ENCODE data around the gene TTC28.

TTC28 gene

GRCh38 chr22:27986937-27987336 is 692.7 kb downstream of the TTC28 start:
- H3K36me3 Mint-ChIP-seq (ENCODE audit: low read depth) = peaks cover 61% of the 10 kb centered on the region
- no peaks in the 10 kb centered on the region for H3K9me3 Mint-ChIP-seq
- no peak for DNase-seq
- TF ChIP-seq CTCF (IDR thresholded peaks at IDR 0.05) = no peak
- peaks cover 22% of the 10 kb centered on the region for H3K4me1 Mint-ChIP-seq
- no peak overlapping the region for H3K27ac Mint-ChIP-seq
- no peaks in the 10 kb centered on the region for H3K27me3 Mint-ChIP-seq (ENCODE audit: low read depth, poor library complexity)
- H3K4me3 Mint-ChIP-seq = no peak overlapping the region

- peaks cover 19% of the 10 kb centered on the region for H3K4me1 Mint-ChIP-seq
- no peak overlapping the region for H3K4me3 Mint-ChIP-seq
- no peak for DNase-seq
- peaks cover 66% of the 10 kb centered on the region for H3K36me3 Mint-ChIP-seq (ENCODE audit: low read depth)
- no peaks in the 10 kb centered on the region for H3K27me3 Mint-ChIP-seq (ENCODE audit: low read depth, poor library complexity)
- no peak for TF ChIP-seq CTCF (IDR thresholded peaks at IDR 0.05)
- H3K27ac Mint-ChIP-seq = no peak overlapping the region
- H3K9me3 Mint-ChIP-seq = no peaks in the 10 kb centered on the region
Observed at GRCh38 chr22:27986459-27986858, 693.2 kb downstream of the TTC28 start.

DNA sequence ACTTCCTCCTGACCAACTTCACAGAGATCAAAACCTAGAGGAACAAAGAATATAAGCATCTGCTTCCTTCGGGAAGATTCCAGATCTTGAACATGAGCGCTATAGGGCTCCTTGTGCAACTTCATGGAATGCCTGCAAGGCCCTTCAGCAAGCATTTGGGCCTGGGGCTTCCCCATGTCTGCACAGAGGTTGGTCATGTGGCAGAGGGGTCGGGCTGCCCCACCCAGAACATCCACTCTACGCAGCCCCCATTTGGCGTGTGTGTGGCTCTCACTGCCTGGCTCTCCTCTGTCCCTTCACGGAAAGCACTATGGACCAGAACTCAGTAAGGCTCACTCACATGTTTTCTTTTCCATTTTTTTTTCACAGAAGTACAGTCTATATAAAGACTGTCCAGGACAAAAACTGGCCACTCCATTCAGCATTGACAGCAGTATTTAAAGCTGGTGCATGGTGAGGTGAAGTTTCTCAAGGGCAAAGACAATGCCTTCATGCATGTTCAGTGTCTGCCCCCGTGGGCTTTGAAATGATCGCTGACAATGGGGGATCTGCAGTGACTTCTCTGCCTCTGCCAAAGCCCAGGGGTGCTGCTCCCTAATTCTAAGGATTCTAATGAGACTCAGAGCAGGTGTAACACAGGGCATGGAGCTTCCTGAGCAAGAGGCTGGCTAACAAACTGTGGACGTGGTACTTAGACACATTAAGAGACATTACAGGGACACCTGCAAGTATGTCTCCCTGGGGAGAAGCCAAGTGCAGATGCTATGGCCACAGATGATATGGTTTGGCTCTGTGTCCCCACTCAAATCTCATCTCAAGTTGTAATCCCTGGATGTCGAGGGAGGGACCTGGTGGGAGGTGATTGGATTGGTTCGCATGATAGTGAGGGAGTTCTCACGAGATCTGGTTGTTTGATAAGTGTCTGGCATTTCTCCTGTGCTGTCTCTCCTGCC is 694.0 kb downstream of the TTC28 start:
- no peak for TF ChIP-seq CTCF (IDR thresholded peaks at IDR 0.05)
- Mint-ChIP-seq H3K27me3 (ENCODE audit: low read depth, poor library complexity) (no peaks in the 10 kb centered on the region), H3K27ac (peak overlapping the region; percentile 15), H3K9me3 (no peaks in the 10 kb centered on the region), H3K4me3 (no peak overlapping the region), H3K4me1 (peaks cover 15% of the 10 kb centered on the region), H3K36me3 (ENCODE audit: low read depth) (peaks cover 63% of the 10 kb centered on the region)
- no peak for DNase-seq

DNA sequence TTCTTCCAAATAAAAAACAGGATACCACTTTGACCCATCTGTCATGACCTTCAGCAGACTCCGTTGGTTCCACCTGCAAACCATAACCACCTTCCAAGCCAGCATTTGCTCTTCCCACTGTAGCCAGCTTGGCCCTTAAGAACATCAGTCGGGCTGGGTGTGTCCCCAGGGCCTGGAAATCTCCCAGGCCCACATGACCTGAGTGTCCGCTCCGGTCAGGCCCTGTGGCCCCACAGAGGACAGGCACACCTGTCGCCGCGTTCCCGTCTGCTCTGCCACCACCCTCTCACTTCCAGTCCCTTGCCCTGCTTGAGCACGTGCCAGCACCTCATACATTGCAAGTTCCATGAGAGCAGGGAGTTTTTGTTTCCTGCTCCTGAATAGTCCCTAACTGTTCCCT is 694.9 kb downstream of the TTC28 start:
- TF ChIP-seq CTCF (IDR thresholded peaks at IDR 0.05) = no peak
- Mint-ChIP-seq H3K4me1 (peaks cover 20% of the 10 kb centered on the region), H3K27me3 (ENCODE audit: low read depth, poor library complexity) (no peaks in the 10 kb centered on the region), H3K9me3 (no peaks in the 10 kb centered on the region), H3K27ac (no peak overlapping the region), H3K4me3 (no peak overlapping the region), H3K36me3 (ENCODE audit: low read depth) (peaks cover 61% of the 10 kb centered on the region)
- no peak for DNase-seq

DNA sequence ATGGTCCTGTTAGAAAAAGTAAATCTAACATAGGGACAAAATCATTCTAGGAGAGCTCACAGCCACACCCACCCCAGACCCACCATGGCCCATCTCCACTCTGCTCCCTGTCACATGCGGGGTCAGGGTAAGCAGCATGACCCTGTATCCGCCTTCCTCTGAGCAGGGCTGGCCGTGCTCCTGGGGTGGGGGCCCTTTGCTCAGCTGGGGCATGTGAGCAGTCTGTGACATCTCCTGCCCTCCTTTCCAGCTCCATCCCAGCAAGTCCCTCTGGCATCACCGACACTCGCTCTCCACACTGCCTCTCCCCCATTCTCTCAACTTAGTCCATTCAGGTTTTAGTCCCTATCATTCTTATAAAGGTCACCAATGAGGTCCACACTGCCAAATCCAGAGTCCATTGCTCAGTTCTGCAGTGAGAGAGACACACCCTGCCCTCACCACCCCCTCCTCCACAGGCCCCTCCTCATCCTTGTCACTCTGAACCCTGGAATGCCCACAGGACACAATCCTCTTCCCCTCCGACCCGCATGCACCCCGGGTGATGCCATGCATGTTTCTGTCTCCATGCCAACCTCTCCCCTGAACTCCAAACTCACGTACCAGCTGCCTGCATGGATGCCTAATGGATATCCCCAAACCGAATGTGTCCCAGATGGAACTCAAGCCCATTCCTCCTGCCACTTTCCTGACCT is 695.5 kb downstream of the TTC28 start:
- H3K4me1 Mint-ChIP-seq = peaks cover 21% of the 10 kb centered on the region
- DNase-seq = no peak
- no peaks in the 10 kb centered on the region for H3K9me3 Mint-ChIP-seq
- no peak overlapping the region for H3K4me3 Mint-ChIP-seq
- no peaks in the 10 kb centered on the region for H3K27me3 Mint-ChIP-seq (ENCODE audit: low read depth, poor library complexity)
- H3K36me3 Mint-ChIP-seq (ENCODE audit: low read depth) = peaks cover 55% of the 10 kb centered on the region
- no peak overlapping the region for H3K27ac Mint-ChIP-seq
- TF ChIP-seq CTCF (IDR thresholded peaks at IDR 0.05) = no peak
